ENCODE measurements around the gene WDR18.

The WDR18 gene

DNA sequence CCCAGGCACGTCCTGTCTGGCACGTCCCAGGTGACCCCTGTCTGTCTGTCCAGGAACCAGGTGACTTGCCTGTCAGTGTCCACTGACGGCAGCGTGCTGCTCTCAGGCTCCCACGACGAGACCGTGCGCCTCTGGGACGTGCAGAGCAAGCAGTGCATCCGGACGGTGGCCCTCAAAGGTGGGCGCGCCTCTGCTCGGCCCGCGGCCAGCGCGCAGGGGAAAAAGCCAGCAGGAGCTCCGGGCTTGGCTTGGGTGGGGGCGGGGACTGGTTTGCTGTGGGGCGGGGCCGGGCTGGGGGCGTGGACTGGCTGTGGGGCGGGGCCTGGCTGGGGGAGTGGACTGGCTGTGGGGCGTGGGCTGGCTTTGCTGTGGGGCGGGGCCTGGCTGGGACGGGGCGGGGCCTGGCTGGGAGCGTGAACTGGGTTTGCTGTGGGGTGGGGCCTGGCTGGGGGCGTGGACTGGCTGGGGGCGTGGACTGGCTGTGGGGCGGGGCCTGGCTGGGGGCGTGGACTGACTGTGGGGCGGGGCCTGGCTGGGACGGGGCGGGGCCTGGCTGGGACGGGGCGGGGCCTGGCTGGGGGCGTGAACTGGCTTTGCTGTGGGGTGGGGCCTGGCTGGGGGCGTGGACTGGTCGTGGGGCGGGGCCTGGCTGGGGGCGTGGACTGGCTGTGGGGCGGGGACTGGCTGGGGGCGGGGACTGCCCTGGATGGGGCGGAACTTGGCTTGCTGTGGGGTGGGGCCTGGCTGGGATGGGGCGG lies 7.2 kb downstream of the WDR18 start:
- peaks cover 9% of the 10 kb centered on the region for H3K4me1 Mint-ChIP-seq (ENCODE audit: low read depth)
- no peaks in the 10 kb centered on the region for H3K9me3 Mint-ChIP-seq
- peaks cover 24% of the 10 kb centered on the region for H3K36me3 Mint-ChIP-seq (ENCODE audit: low read depth)
- H3K27me3 Mint-ChIP-seq, result peaks cover under 1% of the 10 kb centered on the region
- H3K4me3 Mint-ChIP-seq, result no peak overlapping the region
- H3K27ac Mint-ChIP-seq, result no peak overlapping the region

DNA sequence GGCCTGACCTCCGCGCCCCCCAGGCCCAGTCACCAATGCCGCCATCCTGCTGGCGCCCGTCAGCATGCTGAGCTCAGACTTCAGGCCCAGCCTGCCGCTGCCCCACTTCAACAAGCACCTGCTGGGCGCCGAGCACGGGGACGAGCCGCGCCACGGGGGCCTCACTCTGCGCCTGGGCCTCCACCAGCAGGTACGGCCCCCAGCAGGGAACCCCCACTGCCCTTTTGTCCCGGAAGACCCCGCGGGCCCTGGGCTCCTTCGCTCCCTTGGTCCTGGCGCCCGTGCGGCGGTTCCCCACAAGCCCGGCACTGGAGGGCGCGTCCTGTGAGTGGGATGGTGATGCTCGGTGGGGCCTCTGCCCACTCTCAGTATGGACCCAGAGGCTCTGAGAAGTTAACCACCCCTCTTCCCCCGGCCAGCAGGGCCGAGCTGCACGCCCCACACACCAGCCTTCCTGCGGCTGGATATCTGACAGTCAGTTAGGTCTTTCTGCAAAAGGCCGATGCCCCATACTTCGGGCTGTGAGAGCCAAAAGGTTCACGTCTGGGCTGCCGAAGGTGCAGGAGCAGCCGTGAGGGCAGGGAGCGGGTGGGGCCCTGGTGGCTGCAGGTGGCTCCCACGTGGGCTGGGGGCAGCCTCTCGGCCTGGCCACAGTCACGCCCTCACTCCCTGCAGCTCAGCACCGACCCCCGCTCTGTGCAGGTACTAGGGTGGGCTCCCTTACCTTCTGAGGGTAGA lies 8.0 kb downstream of the WDR18 start:
- peaks cover 19% of the 10 kb centered on the region for H3K36me3 Mint-ChIP-seq (ENCODE audit: low read depth)
- H3K27me3 Mint-ChIP-seq, result peaks cover 6% of the 10 kb centered on the region
- H3K4me3 Mint-ChIP-seq, result no peak overlapping the region
- H3K9me3 Mint-ChIP-seq, result no peaks in the 10 kb centered on the region
- H3K4me1 Mint-ChIP-seq (ENCODE audit: low read depth), result peaks cover 12% of the 10 kb centered on the region
- H3K27ac Mint-ChIP-seq, result no peak overlapping the region

DNA sequence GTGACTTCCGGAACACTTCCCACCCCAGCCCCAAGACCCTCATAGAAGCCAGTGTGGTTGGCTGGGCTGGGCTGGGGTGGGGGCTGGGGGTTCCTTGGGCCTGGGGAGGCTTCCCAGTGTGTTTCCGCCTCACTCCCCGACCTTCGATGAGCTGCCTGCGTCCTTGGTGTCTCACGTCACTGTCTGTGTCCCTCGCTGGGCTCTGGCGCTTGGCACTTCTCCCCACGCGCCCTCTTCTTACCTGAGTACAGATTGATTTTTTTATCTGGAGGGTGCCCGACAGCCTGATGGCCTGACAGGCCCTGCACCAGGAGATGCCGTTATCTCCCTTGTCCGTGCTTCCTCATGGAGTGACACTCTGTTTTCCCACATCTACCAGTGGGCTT lies 8.5 kb downstream of the WDR18 start:
- H3K9me3 Mint-ChIP-seq, result no peaks in the 10 kb centered on the region
- H3K36me3 Mint-ChIP-seq (ENCODE audit: low read depth), result peaks cover 15% of the 10 kb centered on the region
- H3K27ac Mint-ChIP-seq, result no peak overlapping the region
- peaks cover 8% of the 10 kb centered on the region for H3K27me3 Mint-ChIP-seq
- H3K4me1 Mint-ChIP-seq (ENCODE audit: low read depth), result peaks cover 14% of the 10 kb centered on the region
- H3K4me3 Mint-ChIP-seq, result no peak overlapping the region

DNA sequence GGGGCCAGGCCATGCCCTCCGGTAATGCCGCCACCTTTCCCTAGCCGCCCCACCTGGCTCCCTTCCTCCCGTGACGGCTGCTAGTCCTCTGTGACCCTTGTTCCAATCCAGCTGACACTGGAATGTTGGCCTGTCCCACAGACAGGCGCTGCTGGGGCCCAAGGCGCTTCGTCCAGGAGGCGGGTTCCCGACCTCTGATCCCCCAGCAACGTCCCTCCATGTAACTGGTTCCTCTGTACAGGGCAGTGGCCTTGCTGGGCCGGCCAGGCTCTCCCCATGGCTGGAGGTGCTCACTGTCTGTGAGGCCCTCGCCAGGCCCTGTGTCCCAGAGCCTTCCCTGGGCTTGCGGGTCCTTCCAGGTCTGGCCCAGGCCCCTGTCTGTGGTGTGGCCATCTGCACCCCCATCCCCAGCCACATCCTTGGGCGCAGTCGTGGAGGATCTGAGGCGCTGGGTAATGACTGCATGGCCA lies 9.3 kb downstream of the WDR18 start:
- Mint-ChIP-seq H3K36me3 (ENCODE audit: low read depth) (peaks cover 11% of the 10 kb centered on the region), H3K27ac (no peak overlapping the region), H3K9me3 (no peaks in the 10 kb centered on the region), H3K27me3 (peaks cover 14% of the 10 kb centered on the region), H3K4me1 (ENCODE audit: low read depth) (peaks cover 15% of the 10 kb centered on the region), H3K4me3 (no peak overlapping the region)

DNA sequence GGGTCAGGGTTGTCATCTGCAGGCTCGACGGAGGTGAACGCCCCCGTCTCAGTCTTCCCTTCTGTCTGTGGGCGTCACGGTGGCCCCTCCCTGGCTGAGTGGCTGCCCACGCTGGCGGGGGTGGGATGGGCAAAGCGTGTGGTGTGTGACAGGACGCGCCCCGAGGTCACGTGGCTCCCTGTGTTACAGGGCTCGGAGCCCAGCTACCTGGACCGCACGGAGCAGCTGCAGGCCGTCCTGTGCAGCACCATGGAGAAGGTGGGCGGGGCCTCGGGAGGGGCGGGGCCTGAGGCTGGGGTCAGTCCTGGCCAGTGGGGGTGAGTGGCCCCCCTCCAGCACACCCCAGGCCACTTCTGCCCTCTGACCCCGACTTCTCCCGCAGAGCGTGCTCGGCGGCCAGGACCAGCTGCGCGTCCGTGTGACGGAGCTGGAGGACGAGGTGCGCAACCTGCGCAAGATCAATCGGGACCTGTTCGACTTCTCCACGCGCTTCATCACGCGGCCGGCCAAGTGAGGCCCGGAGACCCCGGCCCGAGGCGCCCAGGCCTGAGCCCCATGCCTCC lies 9.8 kb downstream of the WDR18 start:
- no peaks in the 10 kb centered on the region for H3K9me3 Mint-ChIP-seq
- peaks cover 17% of the 10 kb centered on the region for H3K27me3 Mint-ChIP-seq
- H3K4me1 Mint-ChIP-seq (ENCODE audit: low read depth), result peaks cover 15% of the 10 kb centered on the region
- H3K36me3 Mint-ChIP-seq (ENCODE audit: low read depth), result peaks cover 8% of the 10 kb centered on the region
- H3K27ac Mint-ChIP-seq, result no peak overlapping the region
- no peak overlapping the region for H3K4me3 Mint-ChIP-seq

DNA sequence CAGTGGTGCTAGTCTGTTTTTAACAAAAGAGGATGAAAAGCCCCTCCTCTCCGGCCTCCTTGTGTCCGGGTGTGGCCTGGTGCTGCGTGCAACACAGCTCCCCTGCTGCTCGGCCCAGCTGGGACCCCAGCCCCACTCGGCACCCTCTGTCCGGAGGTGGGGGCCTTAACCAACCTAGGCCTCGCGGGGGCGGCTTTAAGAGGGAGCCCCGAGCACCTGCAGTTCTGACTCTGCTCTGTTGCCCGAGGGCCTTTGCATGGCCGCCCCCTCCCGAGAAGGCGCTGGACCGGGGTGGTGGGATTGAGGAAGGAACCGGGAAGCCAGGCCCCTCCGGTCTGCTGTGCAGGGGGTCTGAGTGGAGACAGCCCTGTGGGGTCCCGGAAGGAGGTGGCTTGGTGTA lies 10.4 kb downstream of the WDR18 start:
- H3K4me1 Mint-ChIP-seq (ENCODE audit: low read depth), result peaks cover 15% of the 10 kb centered on the region
- peaks cover 23% of the 10 kb centered on the region for H3K27me3 Mint-ChIP-seq
- peaks cover 8% of the 10 kb centered on the region for H3K36me3 Mint-ChIP-seq (ENCODE audit: low read depth)
- no peaks in the 10 kb centered on the region for H3K9me3 Mint-ChIP-seq
- H3K27ac Mint-ChIP-seq, result no peak overlapping the region
- no peak overlapping the region for H3K4me3 Mint-ChIP-seq

DNA sequence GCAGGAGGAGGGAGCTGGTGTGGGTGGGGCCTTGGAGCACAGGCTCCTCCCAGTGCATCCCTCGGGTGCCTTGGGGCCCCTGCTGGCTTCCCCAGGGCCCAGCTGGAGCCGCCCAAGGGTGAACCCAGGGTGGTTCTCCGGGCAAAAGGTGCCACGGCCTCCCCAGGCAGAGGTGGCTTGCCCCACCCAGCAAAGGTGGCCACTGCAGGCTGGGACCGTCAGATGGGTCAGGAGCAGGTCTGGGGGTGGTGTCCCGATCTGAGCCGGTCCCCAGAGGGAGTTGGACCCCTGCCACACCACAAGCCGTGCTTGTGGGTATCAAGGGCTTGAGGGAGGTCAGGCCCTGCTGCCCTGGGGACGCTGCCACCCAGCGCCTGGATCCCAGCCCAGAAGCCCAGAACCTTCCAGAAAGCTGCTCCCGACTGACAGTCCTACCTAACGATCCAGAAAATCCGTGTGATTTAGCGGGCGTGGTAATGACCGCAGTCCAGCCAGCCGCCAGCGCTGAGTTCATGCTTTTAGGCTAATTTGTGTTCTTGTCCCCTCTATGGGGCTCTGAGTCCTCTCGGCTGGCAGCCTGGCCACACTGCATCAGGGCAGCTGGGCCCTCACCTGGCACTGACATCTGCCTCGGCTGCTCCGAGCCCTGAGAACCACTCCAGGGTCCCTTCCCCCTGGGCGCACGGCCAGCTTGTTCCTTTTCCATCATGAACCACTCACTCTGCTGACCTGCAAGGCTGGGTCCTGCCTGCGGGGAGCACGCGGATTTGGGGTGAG lies 11.1 kb downstream of the WDR18 start:
- H3K4me3 Mint-ChIP-seq, result no peak overlapping the region
- H3K27ac Mint-ChIP-seq, result no peak overlapping the region
- H3K36me3 Mint-ChIP-seq (ENCODE audit: low read depth), result peaks cover 8% of the 10 kb centered on the region
- peaks cover 15% of the 10 kb centered on the region for H3K4me1 Mint-ChIP-seq (ENCODE audit: low read depth)
- H3K27me3 Mint-ChIP-seq, result peaks cover 24% of the 10 kb centered on the region
- H3K9me3 Mint-ChIP-seq, result no peaks in the 10 kb centered on the region

DNA sequence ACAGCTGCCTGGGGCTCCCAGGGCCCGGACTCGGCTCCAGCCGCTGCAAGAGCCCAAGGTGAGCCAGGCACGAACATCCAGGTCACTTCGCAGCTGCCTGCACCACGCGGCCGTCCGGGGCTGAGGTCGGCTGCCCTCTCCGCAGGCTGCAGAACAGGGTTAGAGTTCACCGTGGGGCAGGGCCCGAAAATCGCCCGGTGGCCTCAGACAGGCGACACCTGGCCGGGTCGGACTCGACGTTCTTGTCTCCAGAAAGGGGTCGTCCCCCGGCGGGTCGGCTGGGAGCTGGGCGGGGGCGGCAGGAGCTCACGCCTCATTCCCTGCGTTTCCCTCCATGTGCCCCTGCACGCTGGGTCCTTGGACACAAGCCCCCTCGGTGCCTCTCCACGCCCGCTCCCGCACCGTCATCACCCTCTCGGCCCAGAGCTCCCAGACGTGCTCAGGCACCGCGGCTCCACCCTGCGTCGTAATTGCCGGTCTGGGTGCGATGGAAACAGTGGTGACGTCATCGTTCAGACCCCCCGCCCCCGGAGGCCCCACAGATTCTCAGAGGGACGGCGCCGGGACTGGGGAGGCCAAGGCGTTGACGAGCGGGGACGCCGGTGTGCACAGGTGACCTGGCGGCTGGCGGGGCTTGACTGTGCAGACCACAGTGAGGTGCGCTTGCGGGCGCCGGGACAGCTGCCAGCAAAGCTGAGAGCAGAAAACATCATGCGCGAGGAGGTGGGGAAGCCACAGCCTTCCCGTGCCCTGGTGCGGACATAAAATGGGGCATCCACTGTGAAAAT lies 12.1 kb downstream of the WDR18 start:
- Mint-ChIP-seq H3K4me3 (peak overlapping the region; percentile 53), H3K9me3 (no peaks in the 10 kb centered on the region), H3K27ac (peak overlapping the region; percentile 49), H3K36me3 (ENCODE audit: low read depth) (peaks cover 8% of the 10 kb centered on the region), H3K4me1 (ENCODE audit: low read depth) (peaks cover 15% of the 10 kb centered on the region), H3K27me3 (peaks cover 24% of the 10 kb centered on the region)

DNA sequence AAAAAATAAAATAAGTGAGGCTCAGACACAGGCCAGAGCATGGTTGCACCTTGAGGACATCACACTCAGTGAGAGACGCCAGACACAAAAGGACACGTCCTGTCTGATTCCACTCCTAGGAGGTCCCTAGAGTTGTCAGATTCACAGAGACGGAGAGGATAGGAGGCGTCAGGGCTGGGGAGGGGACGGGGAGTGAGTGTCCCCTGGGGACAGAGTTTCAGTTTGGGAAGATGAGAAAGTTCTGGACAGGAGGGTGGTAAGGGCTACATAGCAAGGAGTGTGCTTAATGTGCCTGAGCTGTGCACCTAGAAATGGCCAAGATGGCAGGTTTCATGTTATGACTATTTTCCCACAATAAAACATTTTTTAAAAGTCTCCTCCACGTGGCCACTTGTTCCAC lies 13.9 kb downstream of the WDR18 start:
- Mint-ChIP-seq H3K27ac (no peak overlapping the region), H3K9me3 (no peaks in the 10 kb centered on the region), H3K4me1 (ENCODE audit: low read depth) (peaks cover 15% of the 10 kb centered on the region), H3K36me3 (ENCODE audit: low read depth) (peaks cover 4% of the 10 kb centered on the region), H3K27me3 (peaks cover 28% of the 10 kb centered on the region), H3K4me3 (no peak overlapping the region)

DNA sequence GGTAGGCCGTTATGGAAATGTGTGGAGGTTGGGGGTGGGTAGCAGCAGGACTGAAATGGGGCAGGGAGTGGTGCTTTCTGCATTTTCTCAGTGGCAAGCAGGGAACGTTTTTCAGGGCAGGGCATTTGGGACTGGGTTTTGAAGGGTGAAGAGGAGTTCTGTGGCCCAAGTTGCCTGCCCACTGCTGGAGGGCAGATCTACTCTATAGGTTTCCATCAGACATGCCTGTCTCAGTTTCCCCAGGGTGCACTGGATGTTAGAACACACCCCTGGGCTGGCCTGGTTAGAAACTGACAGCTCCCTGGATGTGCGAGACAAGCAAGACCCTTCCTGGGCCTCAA lies 15.2 kb downstream of the WDR18 start:
- peaks cover 4% of the 10 kb centered on the region for H3K36me3 Mint-ChIP-seq (ENCODE audit: low read depth)
- H3K27me3 Mint-ChIP-seq, result peaks cover 28% of the 10 kb centered on the region
- H3K27ac Mint-ChIP-seq, result no peak overlapping the region
- H3K4me3 Mint-ChIP-seq, result no peak overlapping the region
- peaks cover 15% of the 10 kb centered on the region for H3K4me1 Mint-ChIP-seq (ENCODE audit: low read depth)
- no peaks in the 10 kb centered on the region for H3K9me3 Mint-ChIP-seq

DNA sequence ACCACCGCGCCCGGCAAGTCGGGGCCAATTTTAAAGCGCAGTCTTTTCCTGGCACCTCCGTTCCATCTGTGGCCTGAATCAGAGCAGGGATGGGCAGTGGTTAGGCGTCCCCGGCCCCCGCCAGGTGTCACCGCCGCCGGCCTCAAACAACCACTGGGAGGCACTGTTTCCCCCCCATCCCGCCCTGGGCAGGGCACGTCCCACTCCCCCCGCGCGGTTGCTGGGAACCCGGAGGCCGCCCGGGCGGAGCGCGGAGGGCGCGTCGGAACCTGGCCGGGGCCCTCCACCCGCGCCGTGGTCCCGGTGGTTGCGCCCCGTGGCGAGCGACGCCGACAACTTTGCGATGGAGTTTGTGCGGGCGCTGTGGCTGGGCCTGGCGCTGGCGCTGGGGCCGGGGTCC lies 15.9 kb downstream of the WDR18 start, which contains the start of gene GRIN3B:
Gene GRIN3B, plus strand, starts transcription at position 325 of the 400 bp plus-strand sequence. Its CDS starts 19 bp downstream, at position 344.
- Mint-ChIP-seq H3K27me3 (peaks cover 28% of the 10 kb centered on the region), H3K4me3 (no peak within 1 kb of the TSS)

DNA sequence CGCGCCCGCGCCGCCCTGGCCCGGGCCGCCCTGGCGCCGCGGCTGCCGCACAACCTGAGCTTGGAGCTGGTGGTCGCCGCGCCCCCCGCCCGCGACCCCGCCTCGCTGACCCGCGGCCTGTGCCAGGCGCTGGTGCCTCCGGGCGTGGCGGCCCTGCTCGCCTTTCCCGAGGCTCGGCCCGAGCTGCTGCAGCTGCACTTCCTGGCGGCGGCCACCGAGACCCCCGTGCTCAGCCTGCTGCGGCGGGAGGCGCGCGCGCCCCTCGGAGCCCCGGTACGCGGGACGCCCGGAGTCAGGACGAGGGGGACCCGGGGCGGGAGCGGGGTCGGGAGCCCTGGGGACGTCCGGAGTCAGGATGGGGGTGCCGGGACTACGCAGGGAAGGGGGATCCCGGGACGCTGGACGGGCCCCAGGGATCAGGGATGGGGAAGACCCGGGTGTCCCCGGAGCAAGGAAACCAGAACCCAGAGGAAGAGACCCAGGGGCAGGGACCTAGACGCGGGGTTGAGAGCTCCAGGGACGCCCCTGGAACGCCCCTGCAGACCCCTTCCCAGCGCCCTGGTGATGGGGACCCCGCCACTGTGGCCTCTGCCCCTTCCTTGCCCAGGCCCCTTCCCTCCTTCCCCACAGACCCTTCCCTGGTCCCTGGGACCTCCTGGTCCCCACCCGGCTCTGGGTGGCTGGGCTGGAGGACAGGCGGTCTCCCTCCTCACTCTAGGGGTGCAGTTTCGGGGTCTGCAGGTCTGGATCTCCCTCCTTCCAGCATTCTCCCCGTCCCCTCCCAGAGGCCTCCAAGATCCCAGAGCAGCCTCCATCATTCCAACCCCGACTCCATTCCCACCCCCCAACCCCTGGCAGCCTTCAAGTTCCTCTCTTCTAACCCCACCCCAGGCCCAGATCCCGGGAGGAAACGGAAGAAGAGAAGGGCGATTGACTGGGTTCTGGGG lies 16.7 kb downstream of the WDR18 start:
- Mint-ChIP-seq H3K27ac (no peak overlapping the region), H3K4me1 (ENCODE audit: low read depth) (peaks cover 14% of the 10 kb centered on the region)

More for the DNA sequence above, 15.9 kb downstream of the WDR18 start, which contains the start of gene GRIN3B:
- Mint-ChIP-seq H3K27ac (no peak within 1 kb of the TSS), H3K4me1 (ENCODE audit: low read depth) (peaks cover 15% of the 10 kb centered on the region), H3K9me3 (no peaks in the 10 kb centered on the region), H3K36me3 (ENCODE audit: low read depth) (peaks cover 4% of the 10 kb centered on the region)

DNA sequence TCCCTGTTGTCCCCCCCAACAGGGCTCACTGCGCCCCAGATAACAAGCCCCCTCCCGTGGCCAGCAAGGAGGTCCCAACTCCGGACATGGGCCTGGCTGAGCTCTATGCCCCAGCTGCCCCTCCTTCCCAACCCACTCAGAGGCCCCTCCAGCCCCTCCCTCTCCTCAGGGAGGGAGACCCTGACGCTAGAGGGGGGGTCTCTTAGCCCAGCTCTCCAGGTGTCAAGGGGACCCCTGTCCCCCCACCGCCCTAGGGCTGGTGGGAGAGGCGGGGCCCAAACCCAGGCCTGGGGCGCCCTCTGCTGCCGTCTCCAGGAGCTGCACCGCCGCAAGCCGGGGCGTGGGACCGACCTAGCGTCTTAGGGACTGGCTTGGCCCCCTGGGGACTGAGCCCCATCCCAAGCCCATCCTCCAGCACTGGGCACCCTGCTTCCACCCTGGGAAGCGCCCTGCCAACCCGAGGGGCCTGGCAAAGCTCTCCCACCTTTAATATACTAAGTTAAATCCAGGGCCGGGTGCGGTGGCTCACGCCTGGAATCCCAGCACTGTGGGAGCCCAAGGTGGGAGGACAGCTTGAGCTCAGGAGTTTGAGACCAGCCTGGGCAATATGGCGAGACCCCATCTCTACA lies 17.5 kb downstream of the WDR18 start:
- H3K9me3 Mint-ChIP-seq, result no peaks in the 10 kb centered on the region
- peaks cover 25% of the 10 kb centered on the region for H3K27me3 Mint-ChIP-seq
- peaks cover 6% of the 10 kb centered on the region for H3K4me1 Mint-ChIP-seq (ENCODE audit: low read depth)
- no peak overlapping the region for H3K27ac Mint-ChIP-seq
- H3K36me3 Mint-ChIP-seq (ENCODE audit: low read depth), result no peaks in the 10 kb centered on the region
- H3K4me3 Mint-ChIP-seq, result no peak overlapping the region

More for the DNA sequence above, 16.7 kb downstream of the WDR18 start:
- H3K4me3 Mint-ChIP-seq, result no peak overlapping the region
- no peaks in the 10 kb centered on the region for H3K9me3 Mint-ChIP-seq
- H3K36me3 Mint-ChIP-seq (ENCODE audit: low read depth), result peaks cover 4% of the 10 kb centered on the region
- peaks cover 28% of the 10 kb centered on the region for H3K27me3 Mint-ChIP-seq

Data from stimulated activated naive CD8-positive, alpha-beta T cell treated with anti-CD3 and anti-CD28 coated beads, Interleukin-15, Interleukin-2, amounts not matched to agents 100 ng/mL and 50 ng/mL, for 24 hours (primary cell).